Mucosa of descending colon (tissue), 3 donors: ENCODE results near the gene PDZRN4. TPM values are rescaled to one million over a fixed set of nuclear protein-coding genes. Genes with fewer than 3 reads are reported as not detected.

Experiments
- ATAC-seq: fragments of 200-7000 bp; cut with Tn5 transposase; one replicate; pipeline ENCODE4 v1.9.1; 2020; ENCODE audit warnings: mild to moderate bottlenecking, moderate library complexity
- DNase-seq, 3 donors: peaks; one replicate each; pipeline ENCODE4 v3.0.0-alpha.2; 2020
- H3K36me3 ChIP-seq: fragments of 200-600 bp; one replicate; pipeline ENCODE4 v1.8.0; 2021; ENCODE audit warnings: low read depth, mild to moderate bottlenecking
- H3K4me1 ChIP-seq: fragments of 200-600 bp; one replicate; pipeline ENCODE4 v1.8.0; 2021; ENCODE audit warnings: low read depth, mild to moderate bottlenecking
- H3K4me3 ChIP-seq: fragments of 200-600 bp; one replicate; pipeline ENCODE4 v1.8.0; 2021; ENCODE audit warnings: mild to moderate bottlenecking
- H3K9me3 ChIP-seq: fragments of 200-600 bp; one replicate; pipeline ENCODE4 v1.8.0; 2021; ENCODE audit warnings: mild to moderate bottlenecking
- intact Hi-C, 2 donors: fragments of 100-400 bp; cut with DNase I in 1 of 2; cut with micrococcal nuclease in 1 of 2; formaldehyde crosslinking; loops; one replicate each; pipeline versions ENCODE4 v1.11.0 to v1.11.1; 2022; cut with DNase I, micrococcal nuclease
- total RNA-seq, 3 donors: library from RNA; stranded (reverse); fragmentation: NEBNext Ultra II Directional in 2 of 3; extraction: Animal tissue kit (Norgen Biotek cat#: 25700) in 2 of 3; gene quantifications; one replicate each; pipeline versions ENCODE4 v1.2.1 to v1.2.4, GENCODE V29; 2021 to 2023
- TF ChIP-seq, protein P1 (sequence below): fragments of 200-600 bp; IDR thresholded peaks from one replicate; pipeline ENCODE4 v1.8.0; 2022; ENCODE audit warnings: antibody characterized with exemption, mild to moderate bottlenecking
- donor health status: DM: no; HTN: no; CAD: no; lungs with moderate emphysema.
- donor health status: DM: no; HTN: no; CAD: no.
- donor health status: DM: no; HTN: yes; CAD: no.

Gene PDZRN4
- total RNA-seq, 3 donors from 2014 or later, result 0.78 to 46.9 (median 2.0) TPM

DNA sequence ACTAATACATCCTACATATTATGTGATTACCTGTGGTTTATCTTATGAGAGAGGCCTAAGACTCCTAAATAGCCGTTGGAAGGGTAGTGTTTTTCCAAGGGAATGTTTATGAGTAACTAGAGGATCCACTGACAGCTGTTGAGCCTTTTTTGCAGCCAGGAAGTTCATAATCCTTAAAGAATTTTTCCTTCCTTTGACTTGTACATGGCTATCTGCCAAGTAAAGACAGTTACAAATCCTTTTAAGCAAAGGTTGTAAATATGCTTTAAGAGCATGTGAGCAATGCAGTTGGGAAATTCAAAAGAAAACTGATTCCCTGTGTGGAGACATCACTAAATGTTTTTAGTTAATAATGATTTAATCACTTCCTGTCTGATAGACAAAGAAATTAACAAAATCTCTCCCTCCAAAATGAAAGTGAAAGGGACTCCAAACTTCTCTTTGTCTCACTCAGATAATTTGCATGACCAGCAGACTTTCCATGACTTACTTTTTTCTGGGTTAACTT lies 333.8 kb downstream of the PDZRN4 start:
- Histone ChIP-seq H3K4me1 (no peaks in the 10 kb centered on the region), H3K9me3 (no peaks in the 10 kb centered on the region), H3K4me3 (no peak overlapping the region), H3K36me3 (no peaks in the 10 kb centered on the region)
- TF ChIP-seq, protein P1, sequence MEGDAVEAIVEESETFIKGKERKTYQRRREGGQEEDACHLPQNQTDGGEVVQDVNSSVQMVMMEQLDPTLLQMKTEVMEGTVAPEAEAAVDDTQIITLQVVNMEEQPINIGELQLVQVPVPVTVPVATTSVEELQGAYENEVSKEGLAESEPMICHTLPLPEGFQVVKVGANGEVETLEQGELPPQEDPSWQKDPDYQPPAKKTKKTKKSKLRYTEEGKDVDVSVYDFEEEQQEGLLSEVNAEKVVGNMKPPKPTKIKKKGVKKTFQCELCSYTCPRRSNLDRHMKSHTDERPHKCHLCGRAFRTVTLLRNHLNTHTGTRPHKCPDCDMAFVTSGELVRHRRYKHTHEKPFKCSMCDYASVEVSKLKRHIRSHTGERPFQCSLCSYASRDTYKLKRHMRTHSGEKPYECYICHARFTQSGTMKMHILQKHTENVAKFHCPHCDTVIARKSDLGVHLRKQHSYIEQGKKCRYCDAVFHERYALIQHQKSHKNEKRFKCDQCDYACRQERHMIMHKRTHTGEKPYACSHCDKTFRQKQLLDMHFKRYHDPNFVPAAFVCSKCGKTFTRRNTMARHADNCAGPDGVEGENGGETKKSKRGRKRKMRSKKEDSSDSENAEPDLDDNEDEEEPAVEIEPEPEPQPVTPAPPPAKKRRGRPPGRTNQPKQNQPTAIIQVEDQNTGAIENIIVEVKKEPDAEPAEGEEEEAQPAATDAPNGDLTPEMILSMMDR, result no peak
- DNase-seq (no peak), ATAC-seq (no peak)
- intact Hi-C loops, result no loop called here

DNA sequence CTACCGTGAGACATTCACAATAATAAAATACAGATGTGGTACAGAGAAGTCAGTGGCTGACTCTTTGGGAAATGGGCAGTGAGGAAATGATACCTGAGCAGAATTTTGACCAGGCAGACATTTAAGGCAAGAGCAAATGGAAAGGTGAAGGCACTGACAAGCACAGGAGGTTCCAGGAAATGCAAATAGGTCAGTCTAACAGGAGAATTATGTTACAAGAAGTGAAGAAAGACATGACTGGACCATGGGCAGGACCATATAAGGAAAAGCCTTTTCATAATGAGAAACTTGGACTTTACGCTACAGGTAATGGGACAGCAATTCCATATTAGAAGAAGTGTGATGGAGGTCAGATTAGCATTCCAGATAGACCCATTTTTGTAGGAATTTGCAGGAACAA lies 338.9 kb downstream of the PDZRN4 start:
- Histone ChIP-seq H3K9me3 (no peaks in the 10 kb centered on the region), H3K4me3 (no peak overlapping the region), H3K36me3 (no peaks in the 10 kb centered on the region), H3K4me1 (no peaks in the 10 kb centered on the region)
- no peak for DNase-seq
- ATAC-seq, result no peak
- intact Hi-C loops, result no loop called here
- TF ChIP-seq, protein P1, result no peak

DNA sequence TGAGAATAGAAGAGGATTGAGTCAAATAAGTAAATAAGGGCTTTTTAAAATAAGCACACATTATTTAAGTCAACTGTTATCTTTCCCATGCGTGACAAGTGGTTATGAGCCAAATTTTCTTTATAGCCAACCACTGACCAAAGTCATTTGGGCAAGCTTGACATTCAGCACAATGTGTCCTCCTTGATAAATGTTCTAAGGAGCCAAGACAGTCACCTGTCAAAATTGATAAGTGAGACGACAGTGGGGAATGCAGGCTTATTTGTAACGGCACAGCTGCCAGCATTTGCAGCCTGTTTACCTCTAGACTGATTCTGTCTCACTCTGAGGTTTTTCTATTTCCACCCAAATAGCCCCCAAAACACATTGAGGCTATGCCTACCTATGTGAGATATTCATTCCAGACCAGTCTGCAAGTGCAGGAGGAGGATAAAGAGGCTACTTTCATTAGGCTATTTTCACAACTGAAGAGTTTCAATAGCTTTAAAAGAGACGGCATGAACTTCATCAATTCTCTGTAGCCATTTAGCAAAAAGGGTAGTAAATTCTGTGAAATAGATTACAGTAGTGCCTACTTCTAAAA lies 339.5 kb downstream of the PDZRN4 start:
- DNase-seq, result no peak
- intact Hi-C loops, result no loop called here
- TF ChIP-seq, protein P1, result no peak
- Histone ChIP-seq H3K36me3 (no peaks in the 10 kb centered on the region), H3K4me1 (no peaks in the 10 kb centered on the region), H3K9me3 (no peaks in the 10 kb centered on the region), H3K4me3 (no peak overlapping the region)
- no peak for ATAC-seq

DNA sequence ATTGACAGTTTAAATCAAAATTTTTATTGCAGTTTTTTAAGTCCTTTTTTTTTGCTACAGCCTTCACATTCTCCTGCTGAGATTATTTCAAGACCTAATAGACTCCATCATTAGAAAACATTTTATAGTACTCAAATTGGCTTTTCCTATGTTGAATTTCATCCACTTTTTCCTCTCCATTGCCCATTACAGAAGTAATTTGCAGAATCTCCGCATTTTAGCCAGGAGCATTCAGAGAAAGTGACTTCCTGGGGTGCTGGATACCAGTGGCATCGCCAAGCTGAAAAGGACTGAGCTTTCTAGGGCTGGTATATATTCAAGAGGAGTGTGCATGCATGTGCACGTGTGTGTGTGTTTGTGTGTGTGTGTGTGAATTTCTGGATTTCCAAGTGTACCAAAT lies 340.8 kb downstream of the PDZRN4 start:
- DNase-seq (no peak), ATAC-seq (no peak)
- Histone ChIP-seq H3K9me3 (no peaks in the 10 kb centered on the region), H3K4me3 (no peak overlapping the region), H3K36me3 (no peaks in the 10 kb centered on the region), H3K4me1 (no peaks in the 10 kb centered on the region)
- TF ChIP-seq, protein P1, result no peak
- intact Hi-C loops, result no loop called here

DNA sequence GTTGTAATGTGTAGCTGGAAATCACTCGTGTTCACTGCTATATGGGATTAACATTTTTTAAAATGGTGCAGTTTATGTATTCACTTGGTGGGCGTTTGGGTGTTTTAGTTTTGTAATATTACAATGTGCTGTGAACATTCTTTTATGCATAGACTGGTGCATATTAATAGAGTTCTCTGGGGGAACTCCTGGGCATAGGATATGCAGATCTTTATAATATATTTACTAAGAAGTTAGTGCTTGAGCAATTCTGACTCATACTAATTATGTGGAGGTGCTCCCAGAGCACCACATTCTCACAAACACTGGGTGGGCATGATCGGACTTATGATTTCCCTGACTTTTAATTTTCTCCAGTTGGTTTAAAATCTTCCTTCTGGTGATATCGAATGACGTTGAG lies 342.3 kb downstream of the PDZRN4 start:
- ATAC-seq (no peak), DNase-seq (no peak)
- no peaks in the 10 kb centered on the region for H3K36me3 ChIP-seq
- intact Hi-C loops, result no loop called here
- H3K9me3 ChIP-seq, result no peaks in the 10 kb centered on the region
- TF ChIP-seq, protein P1, result no peak
- no peak overlapping the region for H3K4me3 ChIP-seq
- no peaks in the 10 kb centered on the region for H3K4me1 ChIP-seq
